Upper lobe of left lung (tissue), 4 donors: ENCODE results near the gene NSUN2.

ENCODE experiments used
- EP300 ChIP-seq, 4 donors: sonication (generic); formaldehyde crosslinking; IDR thresholded peaks; one replicate each; pipeline ENCODE4 v1.5.1; 2017; ENCODE audit warnings: antibody characterized with exemption in 4 of 4, control low read depth in 2 of 4
- POLR2A ChIP-seq, 4 donors: fragments of 450-650 bp; IDR thresholded peaks; one replicate each; pipeline ENCODE4 v1.5.1; 2016 to 2017; ENCODE audit warnings: antibody characterized with exemption in 4 of 4, mild to moderate bottlenecking in 2 of 4
- TF ChIP-seq, protein P1 (sequence below), 6 experiments: fragments of 450-650 bp in 4 of 6; fragments of 200-600 bp in 2 of 6; sonication (generic) in 2 of 6; IDR thresholded peaks; one replicate each; pipeline ENCODE4 v1.5.1; 2016 to 2019; ENCODE audit warnings: antibody characterized with exemption in 6 of 6

DNA sequence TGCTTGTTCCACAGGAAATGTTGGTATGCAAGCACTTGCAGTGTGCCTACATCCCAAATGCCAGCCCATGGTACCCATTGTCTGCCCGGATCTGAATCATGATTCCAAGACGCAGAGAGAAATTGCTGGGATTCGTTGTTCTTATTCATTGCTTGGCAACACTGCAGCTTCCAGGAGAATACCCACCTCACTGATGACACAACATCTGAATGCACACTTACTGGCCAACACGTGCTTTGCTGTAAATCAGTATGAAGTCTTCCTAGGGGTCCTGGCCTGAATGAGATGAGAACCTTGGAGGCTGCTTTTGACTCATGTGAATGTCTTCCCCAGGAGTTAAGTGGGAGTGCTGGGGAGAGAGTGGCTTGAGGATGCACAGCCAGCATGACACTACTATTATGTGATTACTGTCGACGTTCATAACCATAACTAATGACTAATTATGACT lies 12.0 kb upstream of the NSUN2 start:
- TF ChIP-seq, protein P1, sequence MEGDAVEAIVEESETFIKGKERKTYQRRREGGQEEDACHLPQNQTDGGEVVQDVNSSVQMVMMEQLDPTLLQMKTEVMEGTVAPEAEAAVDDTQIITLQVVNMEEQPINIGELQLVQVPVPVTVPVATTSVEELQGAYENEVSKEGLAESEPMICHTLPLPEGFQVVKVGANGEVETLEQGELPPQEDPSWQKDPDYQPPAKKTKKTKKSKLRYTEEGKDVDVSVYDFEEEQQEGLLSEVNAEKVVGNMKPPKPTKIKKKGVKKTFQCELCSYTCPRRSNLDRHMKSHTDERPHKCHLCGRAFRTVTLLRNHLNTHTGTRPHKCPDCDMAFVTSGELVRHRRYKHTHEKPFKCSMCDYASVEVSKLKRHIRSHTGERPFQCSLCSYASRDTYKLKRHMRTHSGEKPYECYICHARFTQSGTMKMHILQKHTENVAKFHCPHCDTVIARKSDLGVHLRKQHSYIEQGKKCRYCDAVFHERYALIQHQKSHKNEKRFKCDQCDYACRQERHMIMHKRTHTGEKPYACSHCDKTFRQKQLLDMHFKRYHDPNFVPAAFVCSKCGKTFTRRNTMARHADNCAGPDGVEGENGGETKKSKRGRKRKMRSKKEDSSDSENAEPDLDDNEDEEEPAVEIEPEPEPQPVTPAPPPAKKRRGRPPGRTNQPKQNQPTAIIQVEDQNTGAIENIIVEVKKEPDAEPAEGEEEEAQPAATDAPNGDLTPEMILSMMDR (IDR thresholded peaks at IDR 0.05), result no peak
- TF ChIP-seq EP300 (IDR thresholded peaks at IDR 0.05) (no peak), POLR2A (IDR thresholded peaks at IDR 0.05) (no peak)
